Smooth muscle cell (in vitro differentiated cells): Measurements from ENCODE around the gene AUH. TPM values are rescaled to one million over a fixed set of nuclear protein-coding genes. Genes with fewer than 3 reads are reported as not detected.

Experiments
- DNase-seq: peaks from one replicate; lab custom pipeline; 2025; ENCODE audit not compliant: unreplicated experiment; lab: John Stamatoyannopoulos, UW
- H2AFZ ChIP-seq: fragments of 200-600 bp; sonication (generic); 2 replicates; pipeline ENCODE4 v1.6.0; 2016; ENCODE audit warnings: antibody characterized with exemption, low read depth, mild to moderate bottlenecking
- H3F3A ChIP-seq: fragments of 200-600 bp; sonication (generic); 2 replicates; pipeline ENCODE4 v1.6.0; 2017; ENCODE audit warnings: antibody characterized with exemption, low read depth
- H3K27ac ChIP-seq: fragments of 200-600 bp; sonication (generic); 2 replicates; pipeline ENCODE4 v1.5.1; 2016; ENCODE audit warnings: low read depth, mild to moderate bottlenecking
- H3K27me3 ChIP-seq: fragments of 200-600 bp; sonication (generic); 2 replicates; pipeline ENCODE4 v1.6.1; 2016; ENCODE audit warnings: low read depth, mild to moderate bottlenecking
- H3K36me3 ChIP-seq: fragments of 200-600 bp; sonication (generic); 2 replicates; pipeline ENCODE4 v1.5.1; 2016; ENCODE audit warnings: low read depth
- H3K4me1 ChIP-seq: fragments of 200-600 bp; sonication (generic); 2 replicates; pipeline ENCODE4 v1.5.1; 2016; ENCODE audit warnings: low read depth
- H3K4me2 ChIP-seq: fragments of 200-600 bp; sonication (generic); 2 replicates; pipeline ENCODE4 v1.6.0; 2016; ENCODE audit warnings: mild to moderate bottlenecking
- H3K4me3 ChIP-seq: fragments of 200-600 bp; sonication (generic); 2 replicates; pipeline ENCODE4 v1.5.1; 2016; ENCODE audit warnings: mild to moderate bottlenecking
- H3K79me2 ChIP-seq: fragments of 200-600 bp; sonication (generic); 2 replicates; pipeline ENCODE4 v1.6.0; 2016; ENCODE audit warnings: low read depth, mild to moderate bottlenecking
- H3K9ac ChIP-seq: fragments of 200-600 bp; sonication (generic); 2 replicates; pipeline ENCODE4 v1.6.0; 2016; ENCODE audit warnings: low read depth
- H3K9me3 ChIP-seq: fragments of 200-600 bp; sonication (generic); replicated peaks from 2 replicates; pipeline ENCODE4 v1.5.1; 2016; ENCODE audit warnings: low read depth
- H4K20me1 ChIP-seq: fragments of 200-600 bp; sonication (generic); 2 replicates; pipeline ENCODE4 v1.6.0; 2016; ENCODE audit warnings: low read depth
- WGBS: methylation state at CpG from one replicate; pipeline ENCODE4 v1.1.7; 2016; ENCODE audit warnings: low lambda C conversion rate; 5-methylcytosine and 5-hydroxymethylcytosine counted together
- polyA plus RNA-seq: library from polyadenylated mRNA; unstranded; fragments of >200 nt; fragmentation: Nextera tagmentation; extraction: Ambion mirVana; gene quantifications from 2 replicates; pipeline ENCODE4 v1.2.1, GENCODE V29; 2016
- total RNA-seq: library from RNA; depleted of rRNA; stranded (reverse); fragments of >200 nt; gene quantifications from 2 replicates; pipeline ENCODE4 v1.2.3, GENCODE V29; 2014
- TF ChIP-seq, protein P1 (sequence below): fragments of 200-600 bp; sonication (generic); IDR thresholded peaks from 2 replicates; pipeline ENCODE4 v1.5.1; 2017; ENCODE audit warnings: borderline replicate concordance, mild to moderate bottlenecking, antibody characterized with exemption; ENCODE audit not compliant: insufficient read depth, poor library complexity, severe bottlenecking

AUH gene
- total and polyA plus RNA-seq, 2 experiments from 2014 or later = 8.7 TPM

DNA sequence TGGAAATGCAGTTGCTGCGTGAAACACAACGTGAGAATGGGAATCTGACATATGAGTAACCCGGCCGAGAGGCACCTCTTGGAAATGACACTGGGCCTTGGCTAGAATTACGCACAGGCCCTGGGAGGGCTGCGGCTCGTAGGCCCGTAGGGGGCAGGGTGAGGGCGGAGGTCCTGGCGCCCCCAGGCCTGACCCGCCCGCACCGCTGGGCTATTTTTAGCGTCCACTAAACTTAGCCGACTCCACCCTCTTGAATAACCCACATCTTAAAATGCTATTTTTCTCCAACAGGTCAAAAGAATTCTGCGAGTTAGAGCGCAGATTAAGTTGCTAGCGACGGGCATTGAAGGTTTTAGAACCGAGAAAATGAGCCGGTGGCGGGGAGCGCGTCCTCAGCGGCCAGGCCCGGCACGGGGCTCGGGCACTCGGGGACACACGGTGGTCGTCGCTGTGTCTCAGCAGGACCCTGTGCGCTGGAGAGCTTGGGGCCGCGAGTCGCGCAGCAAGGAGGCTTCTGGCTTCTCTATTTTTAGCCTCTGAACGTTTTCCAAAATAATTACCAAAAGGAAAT lies 168.5 kb downstream of the AUH start:
- H3K36me3 ChIP-seq = no peaks in the 10 kb centered on the region
- WGBS = under 1% methylated on average over 36 of the region's 38 CpGs
- peak; percentile 57 for DNase-seq
- H4K20me1 ChIP-seq = no peaks in the 10 kb centered on the region
- peak overlapping the region; percentile 62 for H3K4me3 ChIP-seq
- H3K27ac ChIP-seq = peak overlapping the region; percentile 100
- no peaks in the 10 kb centered on the region for H3K79me2 ChIP-seq
- peaks cover 15% of the 10 kb centered on the region for H3F3A ChIP-seq
- peak overlapping the region; percentile 99 for H3K9ac ChIP-seq
- H3K4me1 ChIP-seq = peaks cover 17% of the 10 kb centered on the region
- H3K9me3 ChIP-seq = no peaks in the 10 kb centered on the region
- peak overlapping the region; percentile 99 for H3K4me2 ChIP-seq
- no peaks in the 10 kb centered on the region for H3K27me3 ChIP-seq
- TF ChIP-seq, protein P1, sequence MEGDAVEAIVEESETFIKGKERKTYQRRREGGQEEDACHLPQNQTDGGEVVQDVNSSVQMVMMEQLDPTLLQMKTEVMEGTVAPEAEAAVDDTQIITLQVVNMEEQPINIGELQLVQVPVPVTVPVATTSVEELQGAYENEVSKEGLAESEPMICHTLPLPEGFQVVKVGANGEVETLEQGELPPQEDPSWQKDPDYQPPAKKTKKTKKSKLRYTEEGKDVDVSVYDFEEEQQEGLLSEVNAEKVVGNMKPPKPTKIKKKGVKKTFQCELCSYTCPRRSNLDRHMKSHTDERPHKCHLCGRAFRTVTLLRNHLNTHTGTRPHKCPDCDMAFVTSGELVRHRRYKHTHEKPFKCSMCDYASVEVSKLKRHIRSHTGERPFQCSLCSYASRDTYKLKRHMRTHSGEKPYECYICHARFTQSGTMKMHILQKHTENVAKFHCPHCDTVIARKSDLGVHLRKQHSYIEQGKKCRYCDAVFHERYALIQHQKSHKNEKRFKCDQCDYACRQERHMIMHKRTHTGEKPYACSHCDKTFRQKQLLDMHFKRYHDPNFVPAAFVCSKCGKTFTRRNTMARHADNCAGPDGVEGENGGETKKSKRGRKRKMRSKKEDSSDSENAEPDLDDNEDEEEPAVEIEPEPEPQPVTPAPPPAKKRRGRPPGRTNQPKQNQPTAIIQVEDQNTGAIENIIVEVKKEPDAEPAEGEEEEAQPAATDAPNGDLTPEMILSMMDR = no peak
- H2AFZ ChIP-seq = peak overlapping the region; percentile 73

DNA sequence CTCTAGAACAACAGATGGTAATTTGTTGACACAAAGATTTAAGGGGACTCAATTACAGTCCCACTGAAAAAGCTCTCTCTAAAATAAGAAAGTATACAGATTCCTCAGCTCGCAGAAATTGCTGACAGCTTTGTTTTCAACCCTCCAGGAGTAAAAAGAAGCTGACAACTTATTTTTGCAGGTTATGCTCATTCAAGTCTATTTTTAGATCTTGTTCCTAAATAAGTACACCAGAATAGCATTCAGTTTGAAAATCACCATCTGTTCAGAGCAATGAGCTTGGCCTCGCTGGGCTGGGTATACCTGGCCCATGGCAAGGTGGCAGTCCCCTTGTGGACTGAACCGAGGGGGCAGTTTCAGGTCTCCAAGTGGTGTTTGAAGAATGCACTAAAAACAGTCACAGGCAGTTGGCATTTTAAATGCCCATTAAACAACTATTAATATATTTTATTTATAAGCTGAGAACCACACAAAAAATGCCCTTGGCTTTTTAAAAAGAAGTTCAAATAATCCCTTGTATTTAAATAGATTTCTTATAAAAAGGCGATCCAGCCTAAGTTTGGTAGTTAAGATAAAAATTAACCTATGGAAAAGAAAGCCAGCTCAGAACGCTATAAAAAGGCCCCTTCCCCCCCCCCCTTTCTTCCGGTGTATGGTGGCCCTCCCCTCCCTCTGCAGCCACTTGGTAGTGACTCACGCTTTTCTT lies 169.2 kb downstream of the AUH start:
- peak overlapping the region; percentile 42 for H2AFZ ChIP-seq
- TF ChIP-seq, protein P1 = no peak
- peak overlapping the region; percentile 70 for H3K9ac ChIP-seq
- peaks cover 14% of the 10 kb centered on the region for H3K4me1 ChIP-seq
- H3K4me2 ChIP-seq = peak overlapping the region; percentile 99
- H3K79me2 ChIP-seq = no peaks in the 10 kb centered on the region
- no peak for DNase-seq
- no peaks in the 10 kb centered on the region for H4K20me1 ChIP-seq
- H3K27me3 ChIP-seq = no peaks in the 10 kb centered on the region
- H3F3A ChIP-seq = peaks cover 15% of the 10 kb centered on the region
- H3K27ac ChIP-seq = peak overlapping the region; percentile 100
- H3K36me3 ChIP-seq = no peaks in the 10 kb centered on the region
- 25% methylated on average over 6 of the region's 7 CpGs for WGBS
- no peaks in the 10 kb centered on the region for H3K9me3 ChIP-seq
- H3K4me3 ChIP-seq = peak overlapping the region; percentile 30

DNA sequence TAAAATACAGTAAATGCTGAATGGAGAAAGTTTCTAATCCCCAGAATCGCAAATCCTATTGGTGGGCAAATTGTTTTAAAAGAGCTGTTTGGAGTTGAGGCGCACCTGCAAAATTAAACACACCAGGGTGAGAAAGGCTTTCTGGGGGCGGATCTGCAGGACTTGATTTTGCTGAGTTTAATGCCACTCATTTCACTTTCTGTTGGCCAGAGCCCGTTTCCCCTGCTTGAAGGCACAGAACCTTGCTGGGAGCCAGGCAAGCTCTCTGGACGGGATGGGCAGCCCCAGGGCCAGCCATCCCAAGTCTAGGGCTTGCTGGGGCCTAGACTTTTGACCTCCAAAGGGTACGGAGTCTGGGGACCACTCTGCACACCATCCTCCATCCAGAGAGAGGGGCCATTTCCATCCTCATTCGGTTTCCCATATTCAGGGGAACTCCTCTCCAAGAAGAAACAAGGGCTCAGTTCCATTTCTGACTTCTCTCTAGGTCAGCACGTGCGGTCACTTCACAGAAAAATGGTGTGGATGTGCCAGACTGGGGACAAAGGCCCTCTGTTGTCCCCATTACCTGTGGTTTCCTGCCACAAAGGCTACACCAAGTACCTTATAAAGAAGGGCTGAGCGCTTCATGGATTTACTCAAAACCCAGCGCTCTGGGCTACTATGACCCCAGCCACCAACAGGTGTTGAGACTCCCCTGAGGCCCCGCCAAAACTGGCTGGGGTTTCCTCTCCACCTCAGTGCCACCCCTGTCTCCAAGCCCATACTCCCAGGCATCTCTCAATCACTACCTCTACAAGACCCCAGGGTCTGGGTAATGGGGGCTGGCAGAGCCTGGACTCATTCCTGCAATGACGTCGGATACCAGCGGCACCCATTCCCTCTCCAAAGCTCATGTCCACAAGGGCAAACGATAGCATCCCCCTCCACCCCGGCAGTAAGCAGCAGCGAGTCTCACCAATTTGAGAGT lies 170.0 kb downstream of the AUH start:
- Histone ChIP-seq H3K4me2 (peak overlapping the region; percentile 99), H3K36me3 (no peaks in the 10 kb centered on the region), H3K27me3 (no peaks in the 10 kb centered on the region), H3K9ac (peak overlapping the region; percentile 70), H4K20me1 (no peaks in the 10 kb centered on the region), H3K27ac (peak overlapping the region; percentile 100), H3K4me1 (peaks cover 14% of the 10 kb centered on the region), H3K9me3 (no peaks in the 10 kb centered on the region), H3F3A (peaks cover 15% of the 10 kb centered on the region), H2AFZ (peak overlapping the region; percentile 42), H3K79me2 (no peaks in the 10 kb centered on the region), H3K4me3 (no peak overlapping the region)
- TF ChIP-seq, protein P1 = no peak
- 86% methylated on average over 18 of the region's 18 CpGs for WGBS
- no peak for DNase-seq
